H1 (cell line): ENCODE measurements around the gene MAPK1. TPM values are rescaled to one million over a fixed set of nuclear protein-coding genes. Genes with fewer than 3 reads are reported as not detected.

ENCODE experiments used
- FOSL1 ChIP-seq: IDR thresholded peaks from 2 replicates; pipeline ENCODE4 v1.6.1; 2011; ENCODE audit warnings: mild to moderate bottlenecking, low read depth, low read length, moderate library complexity; ENCODE audit not compliant: insufficient read depth
- KDM1A ChIP-seq: fragments of 200-600, 300-600 bp; sonication (generic); IDR thresholded peaks from 2 replicates; pipeline ENCODE4 v1.7.1; 2016; ENCODE audit warnings: mild to moderate bottlenecking, low read length, borderline replicate concordance
- polyA plus RNA-seq, 7 experiments: library from polyadenylated mRNA; depleted of rRNA in 3 of 7; stranded (reverse) in 5 of 7; unstranded in 2 of 7; fragments of >200 nt in 5 of 7; fragments of 200-250 nt in 2 of 7; gene quantifications; 1 replicate in 5 of 7; 2 replicates in 1 of 7; 4 replicates in 1 of 7; pipeline versions ENCODE4 v1.2.1 to v1.2.3, GENCODE V29; 2011 to 2013; ENCODE audit warnings: missing spikeins in 2 of 7, mixed read lengths in 2 of 7
- total RNA-seq: library from RNA; stranded (reverse); fragmentation: NEBNext Ultra II Directional; extraction: Animal tissue kit (Norgen Biotek cat#: 25700); gene quantifications from 2 replicates; pipeline ENCODE4 v1.2.1, GENCODE V29; 2021

Gene MAPK1
- total and polyA plus RNA-seq, 2 of the 8 experiments (the other 6 are each of a cell fraction or from before 2014, with no cell fraction given) = 28.1 to 101 TPM

DNA sequence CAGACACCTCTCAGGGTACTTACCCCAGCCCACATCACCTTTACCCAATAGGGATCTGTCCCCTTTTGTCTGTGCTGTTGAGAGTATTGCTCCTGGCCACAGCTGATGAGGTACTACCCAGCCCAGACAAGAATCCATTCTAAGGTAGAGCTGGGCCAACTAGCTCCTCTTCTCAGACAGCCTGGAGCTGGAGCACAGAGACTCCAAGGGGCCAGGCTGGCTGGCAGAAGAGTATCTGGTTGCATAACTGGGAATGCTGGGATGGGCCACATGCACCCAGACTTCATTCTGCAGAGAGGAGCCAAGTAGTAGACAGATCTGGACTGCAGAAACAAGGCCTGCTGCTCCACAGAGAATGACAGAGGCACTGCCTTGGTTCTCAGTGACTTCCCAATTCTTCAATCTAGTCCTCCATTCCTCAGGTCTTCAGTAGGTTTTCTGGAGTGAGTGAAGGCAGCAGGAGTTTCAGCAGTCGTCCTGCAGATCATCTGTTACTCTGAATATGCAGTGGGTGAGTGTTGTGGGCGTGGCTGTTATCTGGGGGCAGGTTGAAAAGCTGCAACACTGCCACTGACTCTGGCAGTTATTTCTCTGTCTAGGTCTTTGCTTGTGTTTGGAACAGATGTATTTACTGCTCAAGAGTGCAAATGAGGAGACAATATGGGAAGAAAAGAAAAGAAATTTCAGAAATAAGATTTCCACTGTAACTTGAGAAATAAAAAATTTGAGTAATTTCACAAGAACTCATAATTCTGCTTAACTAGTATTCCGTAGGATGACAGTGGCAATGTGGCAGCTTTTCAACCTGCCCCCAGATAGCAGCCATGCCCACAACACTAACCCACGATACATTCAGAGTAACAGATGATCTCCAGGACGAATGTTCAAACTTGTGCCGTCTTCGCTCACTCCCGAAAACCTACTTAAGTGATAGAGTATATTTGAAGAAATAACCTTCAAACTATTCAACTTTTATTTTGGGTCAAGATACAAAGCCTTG, 34.9 kb downstream of the MAPK1 start (continued):
- TF ChIP-seq KDM1A (no peak), FOSL1 (no peak)
